Fibroblast of skin of left biceps (primary cell): ENCODE data around the gene PTPRT.

Experiments used
- DNase-seq, 2 experiments: peaks; one replicate each; pipeline ENCODE4 v3.0.0-alpha.2; 2013; ENCODE audit warnings: low read depth in 2 of 2

PTPRT gene

DNA sequence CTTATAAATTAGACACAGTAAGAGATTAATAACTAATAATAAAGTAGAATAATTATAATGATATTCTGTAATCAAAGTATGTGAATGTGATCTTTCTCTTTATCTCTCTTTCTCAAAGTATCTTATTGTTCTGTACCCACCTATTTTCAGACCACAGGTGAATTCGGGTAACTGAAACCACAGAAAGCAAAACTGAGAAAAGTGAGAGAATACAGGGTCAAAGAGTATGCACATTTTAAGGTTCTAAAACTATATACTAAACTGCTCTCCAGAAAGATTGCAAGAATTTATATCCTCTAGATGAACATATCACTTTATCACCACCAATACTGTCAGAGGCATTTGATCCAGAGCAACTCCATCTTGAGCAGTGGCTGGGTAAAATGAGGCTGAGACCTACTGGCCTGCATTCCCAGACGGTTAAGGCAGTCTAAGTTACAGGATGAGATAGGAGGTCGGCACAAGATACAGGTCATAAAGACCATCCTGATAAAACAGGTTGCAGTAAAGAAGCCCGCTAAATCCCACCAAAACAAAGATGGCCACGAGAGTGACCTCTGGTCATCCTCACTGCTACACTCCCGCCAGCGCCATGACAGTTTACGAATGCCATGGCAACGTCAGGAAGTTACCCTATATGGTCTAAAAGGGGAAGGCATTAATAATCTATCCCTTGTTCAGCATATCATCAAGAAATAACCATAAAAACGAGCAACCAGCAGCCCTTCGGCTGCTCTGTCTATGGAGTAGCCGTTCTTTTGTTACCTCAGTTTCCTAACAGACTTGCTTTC is 211.3 kb downstream of the PTPRT start:
- DNase-seq, result no peak

DNA sequence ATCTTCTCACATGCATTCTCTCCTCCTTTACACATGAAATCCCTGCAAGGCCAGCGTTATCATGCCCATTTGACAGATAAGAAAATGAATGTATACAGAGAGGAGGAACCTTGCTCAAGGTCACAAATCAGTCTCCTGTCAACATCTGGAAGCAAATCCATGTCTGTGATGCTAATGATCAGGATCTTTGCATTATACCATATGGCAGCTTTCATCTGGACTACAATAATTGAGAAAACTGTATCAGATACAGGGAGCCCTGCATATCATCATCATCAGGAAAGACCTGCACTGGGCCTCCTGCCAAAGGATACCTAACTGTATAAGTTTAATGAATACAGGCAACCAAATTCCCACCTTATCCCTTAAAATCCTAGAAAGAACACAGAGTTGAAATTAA is 213.7 kb downstream of the PTPRT start:
- DNase-seq, result no peak

DNA sequence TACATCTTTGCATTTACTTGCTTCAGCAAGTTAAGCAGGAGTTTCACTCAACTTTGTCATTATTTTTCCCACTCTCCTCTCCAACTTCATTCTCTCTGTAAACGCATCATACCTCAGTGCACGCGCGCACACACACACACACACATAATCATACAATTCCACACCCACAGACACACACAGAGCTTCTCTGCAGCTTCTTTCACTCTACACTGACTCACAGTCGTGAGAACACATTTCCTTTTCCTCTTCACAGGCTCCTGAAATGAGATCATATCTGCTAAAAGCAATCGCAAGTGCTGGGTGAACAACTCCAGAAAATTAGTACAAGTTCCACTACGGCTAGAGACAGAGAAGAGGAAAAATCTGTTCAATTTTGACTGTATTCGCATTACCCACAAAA is 215.4 kb downstream of the PTPRT start:
- DNase-seq, result no peak

DNA sequence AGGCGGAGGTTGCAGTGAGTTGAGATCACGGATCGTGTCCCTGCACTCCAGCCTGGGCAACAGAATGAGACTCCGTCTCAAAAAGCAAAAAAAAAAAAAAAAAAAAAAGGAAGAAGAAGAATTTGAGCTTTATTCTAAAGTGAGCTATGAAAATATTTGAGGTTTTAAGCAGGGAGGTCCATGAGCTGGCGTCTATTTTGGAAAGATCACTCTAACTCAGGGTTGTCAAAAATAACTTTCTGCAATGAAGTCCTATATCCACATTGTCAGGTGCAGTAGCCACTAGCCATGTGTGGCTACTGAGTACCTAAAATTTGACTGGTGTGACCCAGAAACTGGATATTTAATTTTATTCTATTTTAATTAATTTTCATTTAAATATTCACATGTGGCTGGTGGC is 217.1 kb downstream of the PTPRT start:
- DNase-seq, result no peak

DNA sequence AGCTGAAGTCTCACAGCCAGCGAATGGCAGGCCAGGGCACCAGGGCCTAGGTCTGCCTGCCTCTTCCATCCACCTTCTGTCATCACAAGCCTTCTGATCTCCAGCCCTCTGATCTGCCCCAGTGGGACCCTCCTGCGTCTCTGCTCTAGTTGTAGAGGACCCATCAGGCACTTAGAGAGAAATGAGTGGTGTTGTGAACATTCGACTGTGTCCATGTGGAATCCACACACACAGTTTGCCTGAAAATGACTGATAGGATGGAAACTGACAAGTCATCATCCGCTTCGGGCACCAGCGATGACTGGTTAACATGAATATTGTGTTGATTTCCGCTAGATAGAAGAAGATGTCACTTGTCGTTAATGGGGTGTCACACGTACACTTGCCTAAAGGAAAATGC is 221.0 kb downstream of the PTPRT start:
- no peak for DNase-seq

DNA sequence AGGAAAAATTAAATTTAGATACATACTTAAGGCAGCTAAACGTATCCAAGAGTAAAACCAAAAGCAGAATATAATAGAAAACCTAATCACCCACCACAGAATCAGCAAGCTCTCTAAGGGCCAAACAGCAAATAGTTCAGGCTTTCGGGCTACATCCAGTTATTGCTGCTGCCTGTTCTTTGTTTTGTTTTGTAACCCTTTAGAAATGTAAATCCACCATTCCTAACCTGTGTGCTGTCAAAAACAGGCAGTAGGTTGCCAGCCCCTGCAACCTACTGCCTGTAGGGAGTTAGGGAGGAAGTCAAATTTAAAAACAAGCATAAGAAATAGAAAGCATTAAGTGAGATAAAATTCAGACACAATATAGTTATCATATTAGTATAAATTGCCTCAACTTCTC is 225.9 kb downstream of the PTPRT start:
- DNase-seq, result no peak

DNA sequence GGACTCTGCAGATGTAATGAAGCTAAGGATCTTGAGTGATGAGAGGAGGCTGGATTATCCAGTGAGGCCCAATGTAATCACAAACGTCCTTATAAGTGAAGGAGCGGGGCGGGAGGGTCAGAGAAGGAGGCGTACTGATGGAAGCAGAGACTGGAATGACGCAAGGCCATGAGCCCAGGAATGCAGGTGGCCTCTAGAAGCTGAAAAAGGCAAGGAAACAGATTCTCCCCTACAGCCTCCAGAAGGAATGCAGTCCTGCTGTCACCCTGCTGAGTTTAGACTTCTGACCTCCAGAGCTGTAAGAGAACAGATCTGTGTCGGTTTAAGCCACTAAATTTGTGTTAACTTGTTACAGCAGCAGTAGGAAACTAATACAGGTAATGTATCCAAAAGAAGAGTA is 227.9 kb downstream of the PTPRT start:
- DNase-seq, result no peak

DNA sequence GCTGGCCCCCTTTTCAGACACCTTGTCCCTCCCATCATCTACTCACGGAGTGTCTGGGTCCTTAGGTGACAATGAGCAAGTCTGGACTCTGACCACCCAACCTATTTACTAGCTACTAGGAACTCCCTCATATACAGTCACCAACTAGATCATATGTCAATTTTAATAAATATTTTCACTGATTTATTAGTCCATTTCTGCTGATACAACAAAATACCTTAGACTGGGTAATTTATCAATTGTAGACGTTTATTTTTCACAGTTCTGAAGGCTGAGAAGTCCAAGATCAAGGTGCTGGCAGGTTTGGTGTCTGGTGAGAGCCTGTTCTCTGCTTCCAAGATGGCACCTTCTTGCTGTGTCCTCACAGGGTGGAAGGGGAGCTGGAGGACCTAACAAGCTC is 229.7 kb downstream of the PTPRT start:
- no peak for DNase-seq

DNA sequence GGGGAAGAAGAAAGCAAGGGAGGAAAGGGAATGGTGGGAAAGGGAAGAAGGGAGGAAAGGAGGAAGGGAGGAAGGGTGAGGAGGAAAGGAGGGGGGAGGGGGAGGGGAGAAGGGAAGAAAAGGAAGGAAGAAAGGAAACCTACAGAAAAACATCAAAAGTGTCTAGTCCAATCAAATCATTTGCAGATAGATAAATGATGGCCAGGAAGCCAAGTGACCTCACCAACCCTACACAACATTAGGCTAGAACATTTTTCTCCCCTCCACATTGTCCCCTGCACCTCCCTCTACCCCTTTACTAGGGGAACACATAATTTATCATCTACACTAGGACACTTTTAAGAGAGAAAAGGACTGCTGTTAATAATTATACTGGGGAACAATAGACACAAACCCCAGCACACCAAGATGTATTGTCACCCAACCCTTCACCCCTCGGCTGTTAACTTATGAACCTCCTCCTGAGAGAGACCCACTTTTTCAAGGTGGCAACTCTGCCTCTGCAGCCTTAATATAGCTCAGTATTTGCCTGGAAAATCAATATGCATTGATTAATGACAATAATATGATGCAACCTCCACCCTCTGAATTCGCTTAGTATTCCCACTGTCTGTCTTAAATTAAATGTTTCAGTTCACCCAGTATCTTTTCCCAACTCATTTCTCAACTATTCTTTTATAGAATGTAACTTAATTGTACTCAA is 231.2 kb downstream of the PTPRT start:
- DNase-seq, result no peak

DNA sequence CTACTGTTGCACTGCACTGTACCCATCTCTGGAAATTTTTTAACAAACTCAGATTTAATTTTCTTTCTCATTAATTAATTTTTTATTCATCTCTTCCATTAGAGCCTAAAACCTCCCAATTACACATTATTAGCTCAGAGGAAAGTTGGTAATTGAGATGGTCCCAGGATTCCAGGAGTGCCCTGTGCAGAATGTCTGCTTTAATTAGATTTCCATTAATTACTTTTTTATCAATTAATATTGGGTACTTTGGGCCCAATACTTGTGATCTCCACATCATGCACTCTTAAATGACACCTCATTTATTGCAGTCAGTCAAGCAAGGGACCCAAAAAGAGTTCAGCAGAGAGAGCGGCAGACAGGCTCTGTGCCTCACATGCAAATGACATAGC is 232.0 kb downstream of the PTPRT start:
- no peak for DNase-seq

DNA sequence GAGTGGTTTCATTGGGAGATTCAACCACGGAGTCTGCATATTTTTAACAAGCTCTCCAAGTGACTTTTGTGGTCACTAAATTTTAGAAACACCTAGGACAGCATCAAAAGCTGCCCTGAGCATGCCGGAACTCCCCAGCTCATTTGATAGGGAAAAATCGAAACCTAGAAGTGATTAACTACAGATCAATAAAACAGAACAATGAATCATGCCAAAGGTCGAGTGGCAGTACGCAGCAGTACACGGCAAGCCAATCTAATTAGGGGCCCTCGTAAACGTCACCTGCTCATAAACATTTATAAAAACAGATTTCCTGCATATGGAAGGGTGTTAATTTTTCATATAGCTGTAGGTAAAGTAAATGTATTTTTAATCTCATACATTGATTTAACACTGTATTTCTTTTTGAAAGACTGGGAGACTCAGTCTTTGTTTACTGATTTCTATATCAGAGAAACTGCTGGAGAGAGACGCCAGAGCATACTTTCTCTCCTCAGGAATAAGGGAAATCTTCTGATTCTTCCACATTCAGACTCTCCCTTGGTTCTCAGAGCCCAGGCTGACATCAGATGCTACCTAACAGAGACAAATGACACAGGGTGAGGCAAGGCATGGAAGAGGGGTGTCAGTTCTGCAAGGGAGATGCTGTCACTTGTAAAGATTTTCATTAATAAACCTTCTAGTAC is 232.5 kb downstream of the PTPRT start:
- no peak for DNase-seq

DNA sequence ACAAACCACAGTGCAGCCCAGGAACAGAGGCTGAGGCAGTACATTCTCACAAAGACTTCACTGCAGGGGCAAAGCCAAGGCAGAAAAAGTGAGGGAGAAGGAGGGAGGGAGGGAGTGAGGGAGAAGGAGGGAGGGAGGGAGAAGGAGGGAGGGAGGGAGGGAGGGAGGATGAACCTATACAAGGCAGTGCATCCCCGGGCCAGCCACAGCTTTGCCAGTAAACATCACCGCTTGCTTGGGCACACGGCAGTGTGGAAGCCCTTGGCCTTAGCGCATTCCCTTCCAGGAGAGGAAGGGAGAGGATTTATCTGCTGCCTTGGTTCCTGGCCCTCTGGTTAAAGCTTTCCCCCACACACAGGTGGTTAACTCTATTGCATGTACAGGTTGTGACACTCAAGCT is 234.0 kb downstream of the PTPRT start:
- no peak for DNase-seq

DNA sequence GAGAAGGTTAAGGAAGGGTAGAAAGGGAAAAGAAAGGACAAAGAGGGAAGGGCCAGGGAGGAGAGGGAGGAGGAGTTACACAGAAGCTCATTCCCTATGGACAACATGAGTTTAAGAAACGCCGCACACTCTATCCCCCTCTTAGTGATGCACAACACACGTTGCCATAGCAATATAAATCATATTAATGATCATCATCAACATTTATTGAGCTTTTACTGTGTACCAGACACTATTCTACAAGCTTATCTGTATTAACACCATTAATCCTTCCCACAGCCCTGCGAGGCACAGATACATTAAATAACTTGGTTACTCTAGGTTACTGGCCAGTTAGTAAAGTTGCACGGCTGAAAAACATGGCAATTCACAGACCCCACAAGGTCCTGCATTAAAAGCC is 234.8 kb downstream of the PTPRT start:
- DNase-seq, result no peak

DNA sequence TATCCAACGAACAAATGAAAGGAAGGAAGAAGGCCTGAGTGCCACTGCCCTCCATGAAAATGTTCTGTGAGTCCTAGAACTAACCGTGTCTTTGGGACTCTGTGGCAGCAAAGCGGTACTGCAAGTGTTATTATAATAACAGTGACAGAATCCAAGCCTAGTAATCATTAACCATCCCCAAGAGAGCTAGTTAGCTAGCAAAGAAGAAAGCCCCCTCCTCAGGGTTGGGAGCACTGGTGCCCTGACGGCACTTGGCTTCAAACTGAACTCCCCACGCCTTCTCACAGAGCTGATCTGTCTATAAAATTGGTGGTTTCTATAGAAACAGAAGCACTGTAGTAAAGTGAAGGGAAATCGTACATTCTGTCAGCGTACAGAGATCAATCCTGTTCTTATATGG is 239.8 kb downstream of the PTPRT start:
- DNase-seq, result no peak

DNA sequence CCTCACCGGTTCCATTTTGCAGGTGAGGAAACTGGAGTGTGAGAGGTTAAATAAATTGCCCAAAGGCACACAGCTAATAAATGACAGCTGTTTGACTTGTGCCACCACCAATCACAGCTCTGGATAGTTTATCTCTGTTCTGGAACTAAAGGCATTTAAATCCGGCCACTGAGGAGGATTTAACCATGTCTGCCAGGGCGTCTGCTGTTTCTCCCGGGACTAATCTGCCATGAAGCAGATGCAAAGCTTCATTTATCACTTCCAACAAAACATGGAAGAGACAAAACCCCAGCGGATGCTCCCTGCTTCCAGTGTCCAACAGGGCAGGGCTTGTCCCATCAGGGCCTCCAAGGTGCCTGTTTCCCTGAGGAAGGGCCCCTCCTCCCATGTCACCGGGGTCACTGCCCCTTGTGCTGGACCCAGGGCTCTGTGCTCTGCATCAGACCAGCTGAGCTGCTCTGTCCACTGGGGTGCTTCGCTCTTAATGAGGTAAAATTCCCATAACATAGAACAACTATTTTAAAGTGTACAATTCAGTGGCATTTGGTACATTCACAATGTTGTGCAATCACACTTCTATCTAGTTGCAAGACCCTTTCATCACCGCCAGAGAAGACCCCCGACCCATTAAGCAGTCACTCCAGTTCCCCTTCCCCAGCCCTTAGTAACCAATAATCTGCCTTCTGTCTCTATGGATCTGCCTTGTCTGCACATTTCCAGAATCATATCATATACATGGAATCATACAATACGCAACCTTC is 244.3 kb downstream of the PTPRT start:
- DNase-seq, result no peak

DNA sequence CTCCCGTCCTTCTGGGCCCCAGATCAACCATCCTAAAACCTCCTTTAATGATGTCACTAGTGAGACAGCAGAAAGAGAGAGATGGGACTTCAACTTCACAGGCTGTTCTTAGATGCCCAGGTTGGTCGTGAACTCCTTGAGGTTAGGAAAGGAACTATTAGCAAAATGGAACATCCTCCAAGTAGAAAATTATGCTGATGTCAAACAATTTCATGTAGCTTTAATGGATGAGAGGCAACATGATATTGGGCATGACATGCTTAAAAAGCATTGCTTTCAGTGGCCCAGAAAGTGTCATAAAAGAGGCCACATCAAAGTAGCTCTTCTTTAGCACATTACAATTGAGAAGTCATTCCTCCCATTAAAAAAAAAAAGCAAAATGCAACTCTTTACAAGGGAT is 248.1 kb downstream of the PTPRT start:
- no peak for DNase-seq

DNA sequence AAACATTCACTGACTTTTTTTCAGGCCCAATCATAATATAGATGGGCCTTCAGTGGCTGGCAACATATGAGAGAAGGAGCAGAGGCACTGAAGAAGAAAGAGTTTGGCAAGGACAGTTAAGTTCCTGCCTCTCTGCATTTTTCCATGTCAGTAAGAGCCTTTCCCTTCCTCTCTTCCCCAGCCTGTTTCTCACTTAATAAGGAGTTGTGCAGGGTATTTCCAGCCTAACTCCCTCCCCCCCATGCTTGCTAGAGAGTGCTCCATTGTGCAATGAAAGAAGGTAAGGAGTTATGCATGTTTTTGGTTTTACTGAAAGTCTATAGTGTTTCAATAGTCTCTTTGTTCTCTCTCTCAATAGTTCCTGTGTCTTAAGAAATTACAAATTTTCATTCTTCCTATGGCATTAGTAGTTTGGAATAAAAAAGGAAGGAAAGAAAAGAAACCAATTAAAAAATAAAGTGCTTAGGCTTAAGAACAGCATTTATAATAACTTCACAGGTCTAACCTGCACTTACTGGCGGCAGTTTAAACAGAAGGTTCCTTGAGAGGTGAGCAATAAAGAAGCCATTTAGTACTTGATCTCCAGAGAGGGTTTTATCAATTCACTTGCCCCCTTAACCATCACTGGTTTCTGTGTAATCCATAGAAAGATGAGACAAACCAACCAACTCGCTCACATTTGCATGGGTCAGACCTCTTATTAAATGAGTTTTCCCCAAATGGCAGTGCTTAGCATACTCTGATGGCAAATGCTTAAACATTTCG is 251.1 kb downstream of the PTPRT start:
- DNase-seq, result no peak

DNA sequence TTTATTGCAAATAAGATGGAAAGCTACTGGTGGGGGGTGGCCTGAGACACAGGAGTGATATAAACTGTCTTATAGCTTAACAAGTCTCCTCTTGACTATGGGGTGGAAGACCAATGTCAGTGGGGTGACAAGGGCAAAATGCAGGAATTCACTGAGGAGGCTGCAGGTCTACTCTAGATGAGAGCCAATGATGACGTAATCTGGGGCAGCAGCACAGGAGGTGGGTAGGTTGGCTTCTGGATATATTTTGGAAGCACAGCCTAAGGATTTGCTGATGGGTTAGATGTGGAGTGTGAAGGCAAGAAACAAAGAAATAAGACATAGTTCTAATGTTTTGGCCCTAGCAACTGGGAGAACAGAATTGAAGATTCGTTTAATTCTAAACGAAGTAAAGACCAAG is 253.2 kb downstream of the PTPRT start:
- DNase-seq, result no peak

DNA sequence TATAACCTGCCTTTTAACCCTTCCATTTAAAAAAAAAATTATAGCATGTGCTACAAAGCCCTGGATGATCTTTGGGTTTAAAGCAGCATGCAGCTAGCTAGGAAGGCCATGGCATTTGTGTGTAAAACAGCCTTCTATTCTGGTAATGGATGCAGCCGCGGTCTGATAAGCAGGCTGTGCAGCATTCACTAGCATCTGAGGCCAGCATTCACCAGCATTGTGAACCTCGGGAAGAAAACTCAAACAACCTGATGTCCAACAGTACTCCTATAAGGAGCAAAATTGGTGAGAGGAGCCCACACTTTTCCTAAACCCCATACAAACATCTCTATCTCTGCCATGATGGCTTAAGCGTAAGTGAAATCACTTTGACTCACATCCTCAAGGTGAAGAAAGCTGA is 265.5 kb downstream of the PTPRT start:
- no peak for DNase-seq

DNA sequence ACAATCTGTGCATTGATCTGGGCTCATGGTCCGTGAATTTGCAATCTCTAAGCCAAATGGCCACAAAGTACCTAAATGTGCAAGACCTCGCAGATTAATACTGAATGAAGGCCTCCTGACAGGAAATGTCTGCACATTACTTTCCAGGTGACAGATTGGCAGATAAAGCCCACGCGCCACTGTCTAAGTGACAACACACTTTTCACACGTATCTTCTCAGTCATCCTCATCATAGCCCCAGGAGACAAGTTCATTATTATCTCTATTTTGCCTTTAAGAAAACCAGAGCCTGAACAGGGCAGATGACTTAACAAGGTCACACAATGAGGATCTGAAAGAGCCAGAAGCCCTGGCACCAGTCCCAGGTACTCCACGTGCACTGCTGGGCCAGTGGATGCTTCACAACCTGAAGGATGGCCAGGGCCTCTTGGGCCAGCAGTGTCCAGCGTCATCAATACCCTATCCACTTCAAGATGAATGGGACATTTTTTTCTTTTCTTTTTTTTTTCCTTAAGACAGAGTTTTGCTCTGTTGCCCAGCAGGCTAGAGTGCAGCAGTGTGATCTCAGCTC is 266.3 kb downstream of the PTPRT start:
- DNase-seq, result no peak

DNA sequence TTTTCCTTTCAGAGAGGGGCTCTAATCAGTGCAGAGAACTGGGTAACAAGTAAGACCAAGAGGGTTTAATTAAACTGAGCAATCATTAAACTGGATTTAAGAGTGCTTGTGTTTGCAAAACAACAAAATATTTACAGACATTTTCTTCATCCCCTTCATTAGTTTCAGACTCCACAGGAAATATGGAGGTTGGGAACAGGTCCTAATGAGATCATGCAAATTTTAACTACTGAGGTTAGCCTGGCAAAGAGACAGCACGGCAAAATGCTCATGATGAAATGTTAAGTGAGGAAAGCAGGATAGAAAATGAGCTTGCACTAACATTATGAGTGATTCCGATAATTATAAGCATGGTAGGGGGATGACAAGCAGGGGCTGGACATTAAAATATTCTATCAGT is 268.9 kb downstream of the PTPRT start:
- DNase-seq, result no peak
